WTC11 (cell line): ENCODE measurements around the gene SGCD. TPM values are rescaled to one million over a fixed set of nuclear protein-coding genes. Genes with fewer than 3 reads are reported as not detected.

Source experiments
- ATAC-seq: fragments of 200-7000 bp; cut with Tn5 transposase; 2 replicates; pipeline ENCODE4 v1.10.0; 2021; ENCODE audit warnings: mild to moderate bottlenecking, moderate library complexity
- CTCF ChIA-PET: fragments of 300-600 bp; sonication (Branson Sonifier 250); formaldehyde crosslinking; loops from one replicate; lab custom pipeline; 2021; ENCODE audit warnings: antibody characterized with exemption; lab: Charles Lee
- POLR2A ChIA-PET: fragments of 350-600 bp; sonication (Branson Sonifier 250); formaldehyde crosslinking; loops from one replicate; lab custom pipeline; 2021; ENCODE audit warnings: antibody characterized with exemption; lab: Charles Lee
- DNase-seq: peaks from one replicate; pipeline ENCODE4 v3.0.0; 2021; ENCODE audit warnings: low spot score
- H3K27ac Mint-ChIP-seq: 2 replicates; pipeline ENCODE4 v1.8.0; 2021; ENCODE audit warnings: mixed read lengths
- H3K27me3 Mint-ChIP-seq: 2 replicates; pipeline ENCODE4 v1.8.0; 2021; ENCODE audit warnings: low read depth, mild to moderate bottlenecking, moderate library complexity, mixed read lengths
- H3K36me3 Mint-ChIP-seq: 2 replicates; pipeline ENCODE4 v1.8.0; 2021; ENCODE audit warnings: mixed read lengths
- H3K4me1 Mint-ChIP-seq: 2 replicates; pipeline ENCODE4 v1.8.0; 2022; ENCODE audit warnings: mixed read lengths
- H3K4me3 Mint-ChIP-seq: 2 replicates; pipeline ENCODE4 v1.8.0; 2021; ENCODE audit warnings: mild to moderate bottlenecking, moderate library complexity, mixed read lengths
- H3K9me3 Mint-ChIP-seq: 2 replicates; pipeline ENCODE4 v1.8.0; 2021; ENCODE audit warnings: mixed read lengths
- ATF6 ChIP-seq: sonication (generic); formaldehyde crosslinking; IDR thresholded peaks from 2 replicates; pipeline ENCODE4 v1.8.1; 2023; ENCODE audit warnings: mild to moderate bottlenecking, missing genetic modification reagents
- E2F4 ChIP-seq: sonication (generic); formaldehyde crosslinking; IDR thresholded peaks from 2 replicates; pipeline ENCODE4 v1.8.1; 2022; ENCODE audit warnings: low read depth, mild to moderate bottlenecking, moderate library complexity, missing genetic modification reagents, borderline replicate concordance
- ELF4 ChIP-seq: sonication (generic); formaldehyde crosslinking; IDR thresholded peaks from 2 replicates; pipeline ENCODE4 v1.8.1; 2022; ENCODE audit warnings: low read depth, mild to moderate bottlenecking, moderate library complexity, missing genetic modification reagents
- FOXP4 ChIP-seq: sonication (generic); formaldehyde crosslinking; IDR thresholded peaks from 2 replicates; pipeline ENCODE4 v1.8.0; 2022; ENCODE audit warnings: mild to moderate bottlenecking, missing genetic modification reagents
- HMGA2 ChIP-seq: fragments of 250-450 bp; sonication (Bioruptor Pico); IDR thresholded peaks from 2 replicates; pipeline ENCODE4 v1.4.0; 2021; ENCODE audit warnings: mild to moderate bottlenecking, moderate library complexity
- MXD4 ChIP-seq: fragments of 250-450 bp; sonication (Bioruptor Pico); IDR thresholded peaks from 2 replicates; pipeline ENCODE4 v1.8.0; 2021; ENCODE audit warnings: mild to moderate bottlenecking, moderate library complexity, borderline replicate concordance
- NR1H2 ChIP-seq: sonication (generic); formaldehyde crosslinking; IDR thresholded peaks from 2 replicates; pipeline ENCODE4 v1.9.0; 2021; ENCODE audit warnings: mild to moderate bottlenecking, moderate library complexity, missing genetic modification reagents
- NR2C2 ChIP-seq: sonication (generic); formaldehyde crosslinking; IDR thresholded peaks from 2 replicates; pipeline ENCODE4 v1.8.0; 2022; ENCODE audit warnings: mild to moderate bottlenecking, missing genetic modification reagents
- OVOL2 ChIP-seq: fragments of 250-450 bp; sonication (Bioruptor Pico); IDR thresholded peaks from 2 replicates; pipeline ENCODE4 v1.9.0; 2021; ENCODE audit warnings: mild to moderate bottlenecking, borderline replicate concordance
- RORB ChIP-seq: fragments of 250-450 bp; sonication (Bioruptor Pico); IDR thresholded peaks from 2 replicates; pipeline ENCODE4 v1.9.0; 2021; ENCODE audit warnings: mild to moderate bottlenecking
- TEAD4 ChIP-seq: sonication (generic); formaldehyde crosslinking; IDR thresholded peaks from 2 replicates; pipeline ENCODE4 v1.8.0; 2022; ENCODE audit warnings: mild to moderate bottlenecking, missing genetic modification reagents
- TP53 ChIP-seq: sonication (generic); formaldehyde crosslinking; IDR thresholded peaks from 2 replicates; pipeline ENCODE4 v1.8.1; 2023; ENCODE audit warnings: mild to moderate bottlenecking, missing genetic modification reagents
- ZMAT4 ChIP-seq: fragments of 250-450 bp; sonication (Bioruptor Pico); IDR thresholded peaks from 2 replicates; pipeline ENCODE4 v1.9.0; 2021; ENCODE audit warnings: mild to moderate bottlenecking
- ZNF138 ChIP-seq: sonication (generic); formaldehyde crosslinking; conservative IDR thresholded peaks from 2 replicates; pipeline ENCODE4 v1.8.1; 2022; ENCODE audit warnings: mild to moderate bottlenecking, moderate library complexity, missing genetic modification reagents
- ZNF232 ChIP-seq: sonication (generic); formaldehyde crosslinking; IDR thresholded peaks from 2 replicates; pipeline ENCODE4 v1.8.0; 2022; ENCODE audit warnings: mild to moderate bottlenecking, missing genetic modification reagents
- ZNF317 ChIP-seq: sonication (generic); formaldehyde crosslinking; IDR thresholded peaks from 2 replicates; pipeline ENCODE4 v1.8.1; 2023; ENCODE audit warnings: low read depth, mild to moderate bottlenecking, moderate library complexity, missing genetic modification reagents, borderline replicate concordance
- ZNF423 ChIP-seq: fragments of 250-450 bp; sonication (Bioruptor Pico); IDR thresholded peaks from 2 replicates; pipeline ENCODE4 v2.1.2; 2022; ENCODE audit warnings: mild to moderate bottlenecking, moderate library complexity
- ZNF532 ChIP-seq: fragments of 250-450 bp; sonication (Bioruptor Pico); IDR thresholded peaks from 2 replicates; pipeline ENCODE4 v1.9.0; 2021; ENCODE audit warnings: mild to moderate bottlenecking, borderline replicate concordance
- total RNA-seq: library from RNA; stranded (reverse); gene quantifications from 3 replicates; pipeline ENCODE4 v1.2.3, GENCODE V29; 2021

The SGCD gene
- total RNA-seq, 1 experiment from 2014 or later, result 0.33 TPM

GRCh38 chr5:156432830-156433105 lies 105.8 kb downstream of the SGCD start (continued):
- no peak for TF ChIP-seq TP53
- no peak for TF ChIP-seq ZNF317 (CRISPR knock-in tag)
- no peak for TF ChIP-seq OVOL2 (CRISPR knock-in tag)

GRCh38 chr5:156434471-156434870 lies 107.5 kb downstream of the SGCD start:
- no peaks in the 10 kb centered on the region for H3K27me3 Mint-ChIP-seq
- ATAC-seq (no peak), DNase-seq (no peak)
- H3K9me3 Mint-ChIP-seq, result peaks cover 8% of the 10 kb centered on the region; the same call in 1 of the 2 replicates
- ChIA-PET POLR2A (no interaction called here), CTCF (no interaction called here)
- H3K27ac Mint-ChIP-seq, result no peak overlapping the region
- 0 out of 2 replicates have a peak, but pooled peaks cover 3% of the 10 kb centered on the region for H3K36me3 Mint-ChIP-seq
- H3K4me3 Mint-ChIP-seq, result no peak overlapping the region
- no peak for TF ChIP-seq ZMAT4
- no peak for TF ChIP-seq ATF6
- TF ChIP-seq TP53, result no peak
- peaks cover 26% of the 10 kb centered on the region for H3K4me1 Mint-ChIP-seq

- POLR2A ChIA-PET, result no interaction called here
- CTCF ChIA-PET, result no interaction called here
- TF ChIP-seq ZNF423 (no peak), ZNF317 (CRISPR knock-in tag) (no peak), ATF6 (no peak), NR2C2 (CRISPR knock-in tag) (no peak), HMGA2 (CRISPR knock-in tag) (no peak), ZNF232 (no peak), E2F4 (CRISPR knock-in tag) (no peak), FOXP4 (CRISPR knock-in tag) (no peak), ZNF532 (CRISPR knock-in tag) (no peak), ELF4 (CRISPR knock-in tag) (no peak), TEAD4 (CRISPR knock-in tag) (no peak), MXD4 (no peak), ZNF138 (CRISPR knock-in tag) (no peak), RORB (CRISPR knock-in tag) (no peak), NR1H2 (no peak)
- Mint-ChIP-seq H3K9me3 (peaks cover 4% of the 10 kb centered on the region; the same call in 1 of the 2 replicates), H3K36me3 (0 out of 2 replicates have a peak, but pooled peaks cover 2% of the 10 kb centered on the region), H3K27me3 (no peaks in the 10 kb centered on the region), H3K4me3 (no peak overlapping the region), H3K27ac (no peak overlapping the region), H3K4me1 (peaks cover 28% of the 10 kb centered on the region)
- ATAC-seq (no peak), DNase-seq (no peak)
Measured at GRCh38 chr5:156435101-156435500, 108.1 kb downstream of the SGCD start.
